Peyer's patch (tissue), 4 donors: ENCODE measurements around the gene INPP5F.

Experiments
- CTCF ChIP-seq, 6 experiments: fragments of 450-650 bp in 4 of 6; fragments of 200-600 bp in 2 of 6; sonication (generic) in 1 of 6; IDR thresholded peaks; one replicate each; pipeline ENCODE4 v1.5.1; 2017 to 2019; ENCODE audit warnings: antibody characterized with exemption in 6 of 6, mild to moderate bottlenecking in 3 of 6, moderate library complexity in 1 of 6
- POLR2A ChIP-seq, 2 donors: fragments of 450-650 bp; IDR thresholded peaks; one replicate each; pipeline ENCODE4 v1.5.1; 2017; ENCODE audit warnings: antibody characterized with exemption in 2 of 2, mild to moderate bottlenecking in 2 of 2, moderate library complexity in 2 of 2

GRCh38 chr10:119740096-119740495 is 14.2 kb downstream of the INPP5F start:
- no peak for TF ChIP-seq CTCF (IDR thresholded peaks at IDR 0.05)
- TF ChIP-seq POLR2A (IDR thresholded peaks at IDR 0.05) = no peak
